HG03565 (cell line): ENCODE measurements around the gene PROKR2.

Experiments
- ATAC-seq: cut with Tn5 transposase; IDR thresholded peaks from one replicate; pipeline ENCODE4 v1.9.1; 2021; ENCODE audit warnings: mild to moderate bottlenecking, moderate library complexity; ENCODE audit not compliant: unreplicated experiment

The PROKR2 gene

DNA sequence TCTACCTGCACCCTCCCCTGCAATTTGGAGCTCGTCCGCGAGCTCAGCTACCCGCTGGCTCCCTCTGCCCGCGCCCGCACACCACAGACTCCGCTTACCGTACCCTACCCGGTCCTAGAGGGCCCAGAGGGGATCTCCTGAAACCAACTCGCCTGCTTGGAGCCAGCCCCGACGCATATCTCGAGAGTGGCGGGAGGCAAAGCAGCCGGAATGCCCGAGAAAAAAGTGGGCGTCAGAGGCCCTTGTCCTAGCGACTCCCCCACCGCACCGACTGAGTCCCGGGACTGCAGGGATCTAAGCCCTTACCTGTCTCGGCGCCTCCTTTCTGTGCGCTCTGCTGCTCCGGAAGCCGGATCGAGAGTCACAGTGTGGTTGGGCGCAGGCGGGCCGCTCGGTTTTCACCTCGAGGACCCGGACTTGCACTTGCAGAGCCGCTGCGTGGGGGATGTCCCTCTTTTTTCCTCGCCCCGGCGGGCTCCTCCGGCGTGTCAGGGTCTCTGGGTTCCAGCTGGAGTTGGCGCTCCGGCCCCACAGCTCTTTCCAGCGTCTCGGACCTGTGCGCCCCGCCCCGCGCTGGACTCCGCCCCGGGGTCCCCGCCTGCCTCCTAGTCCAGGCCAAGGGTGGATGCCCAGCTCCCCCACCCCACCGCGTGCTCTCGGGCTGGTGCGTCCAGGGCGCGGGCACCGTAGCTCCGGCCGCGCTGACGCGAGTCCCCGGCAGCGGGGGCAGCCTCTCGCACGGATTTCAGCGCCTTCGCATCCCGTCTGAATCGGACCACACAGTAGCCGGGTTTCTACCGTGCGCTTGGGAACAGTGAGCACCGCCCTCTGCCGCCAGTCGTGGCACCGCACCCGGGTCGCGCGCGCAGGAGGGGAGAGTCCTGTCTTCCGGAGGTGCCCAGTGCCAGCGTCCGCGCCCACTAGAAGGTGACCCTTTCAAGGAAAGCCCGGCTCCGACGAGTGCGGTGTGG lies at the start of gene PROKR2:
Gene PROKR2 (minus strand): TSS at position 767 of the 971 bp plus-strand sequence. CDS start 2,585 bp downstream, outside the sequence.
- ATAC-seq, result no peak

DNA sequence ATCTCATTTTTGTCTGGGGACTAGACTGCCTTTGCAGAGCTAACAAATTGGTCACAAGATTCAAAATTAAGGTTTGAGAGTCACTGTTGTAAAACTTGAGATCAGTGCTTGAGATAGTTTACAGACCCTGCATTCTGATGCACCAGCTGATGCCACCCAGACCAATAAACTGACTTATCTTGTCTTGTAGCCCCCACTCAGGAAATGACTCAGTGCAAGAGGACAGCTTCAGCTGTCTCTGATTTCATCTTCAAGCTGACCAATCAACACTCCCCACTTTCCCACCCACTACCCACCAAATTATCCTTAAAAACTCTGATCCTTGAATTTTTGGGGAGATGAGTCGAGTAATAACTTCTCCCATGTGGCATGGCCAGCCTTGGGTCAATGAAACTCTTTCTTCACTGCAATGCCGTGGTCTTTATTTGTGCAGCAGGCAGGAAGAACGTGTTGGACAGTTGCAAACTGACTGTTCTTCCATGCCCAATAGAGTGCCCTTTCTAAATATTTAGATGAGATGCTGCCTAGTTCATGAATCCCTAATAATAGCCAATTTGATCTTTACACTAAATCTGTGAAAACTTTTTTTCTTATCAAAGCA lies 48.3 kb upstream of the PROKR2 start:
- no peak for ATAC-seq

DNA sequence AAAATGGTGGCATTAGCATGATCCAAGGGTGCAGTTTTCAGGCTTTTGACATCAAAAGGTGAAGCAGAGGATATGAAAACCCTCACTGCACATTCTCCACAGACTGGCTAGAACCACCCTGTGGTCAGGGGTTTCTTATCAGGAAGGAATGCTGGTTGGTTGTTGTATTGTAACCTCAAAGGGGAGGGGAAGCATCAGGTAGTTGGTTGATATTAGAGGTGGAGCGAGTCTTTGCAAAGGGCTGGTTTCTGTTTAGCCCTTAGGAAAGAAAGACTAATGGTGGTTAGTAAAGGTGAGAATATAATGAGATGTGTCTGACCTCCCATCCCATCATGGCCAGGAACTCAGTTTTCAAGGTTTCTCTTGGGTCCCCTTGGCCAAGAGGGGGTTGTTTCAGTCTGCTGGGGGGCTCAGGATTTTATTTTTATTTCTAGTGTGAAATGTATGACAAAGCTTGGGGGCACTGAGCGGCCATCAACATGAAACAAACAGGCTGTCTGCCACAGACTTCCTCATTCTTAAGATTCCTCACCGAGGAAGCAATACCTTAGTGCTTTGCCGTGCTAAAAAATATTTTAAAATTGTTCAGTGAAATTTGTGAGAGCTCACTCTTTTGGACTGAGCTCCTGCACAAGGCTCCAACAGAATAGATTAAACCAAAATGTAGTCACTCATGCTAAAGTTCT lies 47.5 kb upstream of the PROKR2 start:
- ATAC-seq, result no peak

DNA sequence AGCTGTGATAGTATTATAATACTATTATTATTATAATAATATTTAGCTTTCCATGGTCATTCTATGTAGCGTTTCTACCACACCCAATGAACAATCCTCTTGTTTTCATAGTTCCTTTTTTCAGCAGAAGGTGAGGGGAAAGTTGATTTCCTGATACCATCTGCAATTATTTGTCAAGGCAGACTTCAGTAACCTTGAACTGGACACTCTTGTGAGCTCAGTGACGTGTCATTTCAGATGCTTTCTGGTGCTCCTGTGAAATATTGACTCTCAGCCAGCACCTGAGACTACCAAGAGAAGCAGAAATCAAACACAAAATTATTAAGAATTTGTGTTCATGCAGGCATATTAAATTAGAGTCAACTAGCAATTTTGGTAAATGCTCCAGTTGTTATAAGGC lies 46.0 kb upstream of the PROKR2 start:
- ATAC-seq, result no peak

DNA sequence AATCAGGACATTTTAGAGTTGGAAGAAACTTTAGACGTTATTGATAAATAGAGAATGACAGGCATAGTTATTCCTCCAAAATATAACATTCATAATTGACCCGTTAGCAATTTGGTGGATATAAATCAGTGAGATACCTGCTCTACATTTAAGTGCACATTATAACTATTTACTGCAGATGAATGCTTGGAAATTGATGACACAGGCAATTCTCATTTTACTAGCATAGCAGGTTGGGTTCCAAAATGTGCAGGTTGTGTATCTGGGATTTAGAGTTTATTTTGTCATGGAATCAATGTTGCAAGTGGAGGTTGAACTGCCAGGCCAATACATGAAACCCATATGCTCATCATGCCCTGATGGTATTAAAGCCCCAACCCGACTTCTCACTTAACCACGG lies 44.4 kb upstream of the PROKR2 start:
- ATAC-seq, result no peak

DNA sequence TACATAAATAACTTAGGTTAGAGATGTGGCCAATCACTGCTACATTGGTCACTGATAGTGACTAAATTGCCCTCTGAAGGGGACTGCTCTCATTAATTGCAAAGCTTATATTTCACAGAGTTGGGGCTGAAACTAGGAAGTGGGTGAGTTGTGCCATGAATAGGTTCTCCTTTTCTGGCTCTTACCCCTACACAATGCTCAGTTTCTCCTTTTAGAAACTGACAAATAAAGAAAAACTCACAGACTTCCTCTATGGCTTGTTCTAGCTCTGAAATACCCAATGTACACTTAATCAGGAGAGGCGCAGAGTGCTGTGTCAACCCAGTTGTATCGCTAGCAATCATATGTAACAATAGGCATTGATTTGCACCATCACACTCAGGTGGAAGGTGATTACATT lies 41.2 kb upstream of the PROKR2 start:
- no peak for ATAC-seq

DNA sequence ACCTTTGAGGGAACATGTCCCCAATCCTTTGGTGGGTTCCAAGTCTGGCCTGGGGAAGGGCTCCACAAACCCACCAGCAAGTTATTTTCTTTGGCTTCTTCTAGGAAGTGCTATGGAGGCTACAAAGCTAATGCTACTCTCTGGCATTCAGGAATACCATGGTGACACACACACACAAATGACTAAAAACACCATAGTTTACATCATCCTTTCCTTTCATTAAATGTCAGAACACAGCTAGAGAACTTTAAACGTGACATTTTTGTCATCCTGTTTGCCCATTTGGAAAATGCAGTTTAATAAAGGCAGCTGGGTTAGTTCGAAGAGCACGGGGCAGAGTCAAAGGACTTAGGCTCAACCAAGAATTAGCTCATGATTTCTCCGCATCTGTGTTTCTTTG lies 40.2 kb upstream of the PROKR2 start:
- ATAC-seq, result no peak

DNA sequence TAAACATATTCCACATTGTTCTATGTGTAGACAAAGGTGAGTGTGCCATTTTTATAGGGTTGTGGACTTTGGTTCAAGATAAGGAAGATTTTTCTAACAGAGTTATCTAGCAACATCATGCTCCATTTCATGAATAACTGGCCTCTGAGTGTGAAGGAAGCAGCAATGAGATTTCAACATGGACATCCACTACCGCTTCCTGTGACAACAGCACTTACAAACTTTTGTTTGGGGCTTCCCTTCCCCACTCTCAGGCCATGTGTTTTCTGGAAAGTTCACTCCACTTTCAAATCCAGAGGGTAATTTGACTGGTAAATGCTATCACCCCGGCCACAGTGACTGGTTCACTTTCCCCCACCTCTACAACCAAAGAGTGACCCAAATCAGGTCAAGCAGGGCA lies 38.1 kb upstream of the PROKR2 start:
- ATAC-seq, result no peak

DNA sequence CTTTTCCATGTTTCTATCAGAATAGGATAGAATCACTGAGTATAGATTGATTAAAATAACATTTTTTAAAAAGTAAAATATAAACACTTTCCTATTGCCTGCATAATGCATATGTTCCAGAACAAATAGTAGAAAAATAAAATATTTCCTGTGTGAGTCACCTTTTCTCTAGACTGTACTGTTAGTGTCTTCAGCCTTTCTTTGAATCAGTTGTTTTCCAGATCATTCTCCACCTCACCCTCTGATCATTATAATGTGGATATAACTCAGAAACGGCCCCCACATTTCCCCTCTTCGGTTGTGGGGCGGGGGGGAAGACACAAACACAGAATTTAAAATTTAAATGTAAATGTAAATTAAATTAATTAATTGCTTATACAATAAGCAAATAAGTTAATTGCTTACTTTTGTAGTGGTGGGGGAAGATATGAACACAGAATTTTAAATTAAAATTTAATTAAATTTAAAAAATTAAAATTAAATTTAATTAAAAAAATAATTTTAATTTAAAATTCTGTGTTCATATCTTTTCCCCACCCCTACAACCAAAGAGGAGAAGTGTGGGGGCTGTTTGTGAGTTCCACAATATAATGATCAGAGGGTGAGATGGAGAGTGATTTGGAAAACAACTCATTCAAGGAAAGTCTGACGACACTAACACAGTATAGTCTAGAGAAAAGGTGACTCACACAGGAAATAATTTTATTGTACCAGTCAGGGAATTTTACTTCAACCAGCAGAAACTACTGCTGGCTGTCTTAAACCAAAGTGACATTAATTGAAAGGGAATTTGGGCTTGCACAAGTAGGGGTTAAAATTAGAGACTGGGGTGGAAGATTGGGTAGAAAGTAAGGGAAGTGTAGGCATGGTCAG lies 37.1 kb upstream of the PROKR2 start:
- ATAC-seq, result no peak

DNA sequence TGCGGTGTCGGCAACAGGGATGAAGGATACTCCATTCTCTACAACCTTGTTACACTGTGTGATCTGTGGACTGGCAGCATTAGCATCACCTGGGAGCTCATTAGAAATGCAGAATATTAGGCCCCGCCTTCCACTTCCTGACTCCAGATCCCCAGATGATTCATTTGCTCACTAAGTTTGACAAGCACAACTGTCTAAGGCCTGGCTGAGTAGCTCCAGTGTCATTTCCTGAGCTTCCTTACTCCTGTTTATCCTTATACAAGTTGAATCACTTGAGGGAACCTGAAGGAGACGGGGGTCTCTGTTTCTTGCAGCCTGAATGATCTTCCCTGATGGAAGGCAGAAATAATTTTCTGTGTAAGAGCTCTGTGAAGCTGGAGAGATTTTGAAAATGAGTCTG lies 32.7 kb upstream of the PROKR2 start:
- ATAC-seq, result no peak

DNA sequence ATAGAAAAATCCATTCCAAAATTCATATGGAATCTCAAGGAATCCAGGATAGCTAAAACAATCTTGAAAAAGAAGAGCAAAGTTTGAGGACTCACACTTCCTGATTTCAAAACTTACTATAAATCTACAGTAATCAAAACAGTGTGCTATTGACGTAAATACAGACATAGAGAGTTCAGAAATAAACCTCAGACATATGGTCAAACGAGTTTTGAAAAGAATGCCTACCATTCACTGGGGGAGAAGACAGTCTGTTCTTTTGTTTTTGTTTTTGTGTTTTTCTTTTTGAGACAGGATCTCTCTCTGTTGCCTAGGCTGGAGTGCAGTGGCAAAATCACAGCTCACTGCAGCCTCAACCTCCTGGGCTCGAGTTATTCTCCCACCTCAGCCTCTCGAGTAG lies 25.3 kb upstream of the PROKR2 start:
- ATAC-seq, result no peak

DNA sequence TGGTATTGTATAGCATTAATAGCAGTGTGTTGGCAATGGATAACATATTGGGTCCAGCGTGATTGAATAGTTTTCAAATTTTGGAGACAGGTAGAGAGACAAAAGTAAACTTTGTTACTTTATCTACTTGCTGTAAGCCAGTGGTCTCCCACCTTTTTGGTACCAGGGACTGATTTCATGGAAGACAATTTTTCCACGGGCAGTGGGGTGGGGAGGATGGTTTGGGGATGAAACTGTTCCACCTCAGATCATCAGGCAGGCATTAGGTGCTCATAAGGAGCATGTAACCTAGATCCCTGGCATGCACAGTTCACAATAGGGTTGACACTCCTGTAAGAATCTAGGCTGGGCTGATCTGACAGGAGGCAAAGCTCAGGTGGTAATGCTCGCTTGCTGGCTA lies 14.6 kb upstream of the PROKR2 start:
- ATAC-seq, result no peak

DNA sequence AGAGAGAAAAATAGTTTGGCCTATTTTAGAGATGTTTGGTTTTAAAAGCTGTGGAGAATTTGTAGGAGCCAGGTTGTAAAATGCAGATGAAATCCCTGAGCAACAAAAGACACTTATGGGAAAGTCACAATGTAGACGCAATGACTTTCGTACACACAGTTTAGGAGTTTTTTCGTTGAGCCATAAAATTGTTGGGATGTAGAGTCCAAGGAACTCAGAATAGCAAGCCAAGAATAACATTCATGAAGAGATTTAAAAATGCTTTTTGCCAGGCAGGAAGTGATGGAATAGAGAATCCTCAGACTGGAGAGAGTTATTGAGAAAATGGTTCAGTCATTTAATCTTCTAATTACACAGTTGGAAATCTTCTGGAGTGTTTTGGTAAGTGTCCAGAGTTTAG lies 11.5 kb upstream of the PROKR2 start:
- no peak for ATAC-seq

DNA sequence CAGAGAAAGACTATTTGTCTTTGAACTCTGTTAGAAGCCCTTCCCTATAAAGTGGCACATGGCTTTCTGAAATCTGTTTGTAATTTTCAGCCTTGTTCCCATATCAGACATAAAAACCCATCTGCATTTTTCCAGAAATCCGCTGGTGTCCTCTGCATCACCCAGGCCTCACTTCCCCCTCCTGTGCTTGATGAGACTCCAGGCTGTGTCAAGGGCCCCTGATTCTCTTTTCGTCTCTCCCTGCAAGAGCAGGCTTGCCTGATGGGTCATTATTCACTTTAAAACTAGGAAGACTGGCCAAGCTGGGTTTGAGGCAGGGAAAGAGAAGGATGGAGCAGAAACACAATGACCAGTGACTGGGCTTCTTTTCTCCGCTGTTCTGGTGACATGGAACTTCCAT lies 10.6 kb upstream of the PROKR2 start:
- ATAC-seq, result no peak

DNA sequence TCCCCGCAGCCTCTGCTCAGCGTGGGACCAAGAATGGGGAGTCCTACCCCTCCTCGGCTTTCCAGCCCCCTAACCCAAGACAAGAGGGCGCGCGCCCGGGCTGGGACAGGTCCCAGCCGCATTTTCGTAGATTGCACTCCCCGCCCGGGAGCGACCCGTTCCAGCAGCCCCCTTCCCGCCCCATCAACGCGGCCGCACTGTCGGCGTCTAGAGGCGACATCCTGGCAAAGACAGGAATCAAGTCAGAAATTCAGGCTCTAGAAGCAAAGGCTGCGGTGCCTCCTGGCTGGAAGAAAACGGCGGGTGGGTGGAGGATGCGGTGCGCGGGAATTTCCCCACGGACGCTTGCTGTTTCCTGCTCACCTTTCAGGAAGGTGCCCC lies 957 bp downstream of the PROKR2 start:
- ATAC-seq, result no peak

DNA sequence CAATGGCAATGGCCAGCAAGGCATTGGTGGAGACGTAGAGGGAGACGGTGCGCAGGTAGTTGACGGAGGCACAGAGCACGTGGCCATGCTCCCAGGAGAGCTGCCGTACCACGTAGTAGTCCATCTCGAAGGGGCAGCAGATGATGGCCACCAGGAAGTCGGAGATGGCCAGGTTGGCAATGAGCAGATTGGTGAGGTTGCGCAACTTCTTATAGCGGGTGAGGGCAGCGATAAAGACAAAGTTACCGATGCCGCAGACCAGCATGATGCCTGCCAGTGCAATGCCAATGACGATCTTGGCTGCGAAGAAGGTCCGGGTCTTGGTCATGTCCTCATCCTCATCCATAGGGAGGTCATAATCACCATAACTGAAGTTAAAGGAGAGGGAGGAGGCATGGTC lies 2.8 kb downstream of the PROKR2 start:
- no peak for ATAC-seq

DNA sequence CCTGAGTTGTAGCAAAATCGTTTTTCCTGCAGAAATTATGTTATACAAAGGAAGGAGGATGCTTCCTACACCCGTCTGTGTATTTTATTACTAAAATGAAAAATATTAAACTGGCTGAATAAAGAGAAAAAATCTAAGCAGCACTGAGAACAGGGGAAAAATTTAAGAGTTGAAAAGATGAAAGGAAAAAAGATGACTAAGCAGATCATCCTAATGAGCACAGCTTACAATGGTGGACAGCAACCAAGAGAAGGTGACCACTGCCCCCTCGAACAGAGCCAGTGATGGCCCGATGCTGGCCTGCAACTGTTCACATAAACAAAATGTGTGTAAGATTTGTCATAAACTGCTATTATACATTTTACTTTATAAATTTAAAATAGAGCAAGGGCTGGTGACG lies 4.2 kb downstream of the PROKR2 start:
- no peak for ATAC-seq

DNA sequence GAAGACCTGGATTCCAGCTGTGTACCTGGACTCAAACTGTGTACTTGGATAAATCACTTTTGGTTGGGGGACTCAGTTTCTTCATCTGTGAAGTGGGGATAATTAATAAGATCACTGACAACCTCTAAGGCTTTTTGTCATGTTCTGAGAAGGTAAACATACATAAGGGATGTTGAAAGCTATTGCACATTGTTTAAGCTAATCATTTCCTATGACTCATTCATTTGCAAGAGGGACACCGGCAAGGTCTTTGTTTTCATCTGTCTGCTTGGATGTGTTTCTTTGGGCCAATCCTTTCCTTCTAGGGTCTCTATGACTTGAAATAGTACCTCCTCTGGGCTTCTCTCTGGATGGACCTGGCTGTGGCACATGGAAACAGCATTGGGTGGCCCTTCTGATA lies 6.8 kb downstream of the PROKR2 start:
- no peak for ATAC-seq

DNA sequence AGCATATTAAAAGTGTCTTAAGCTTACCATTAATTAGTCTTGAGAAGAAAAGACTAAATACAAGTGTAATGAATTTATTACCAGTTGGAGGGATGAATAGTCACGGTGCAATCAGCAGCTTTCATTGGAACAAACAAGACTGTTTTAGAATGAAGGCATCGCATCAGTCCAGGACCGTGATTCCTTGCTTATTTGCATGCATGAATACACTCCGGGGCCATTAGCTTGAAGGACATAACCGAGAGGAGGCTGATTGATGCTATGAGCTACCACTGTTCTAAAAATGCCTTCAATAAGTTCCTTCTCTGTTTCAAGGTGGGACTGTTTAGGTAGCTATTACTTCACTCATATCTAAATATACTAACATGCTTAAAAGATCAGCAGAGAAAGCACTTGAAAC lies 17.9 kb downstream of the PROKR2 start:
- no peak for ATAC-seq

DNA sequence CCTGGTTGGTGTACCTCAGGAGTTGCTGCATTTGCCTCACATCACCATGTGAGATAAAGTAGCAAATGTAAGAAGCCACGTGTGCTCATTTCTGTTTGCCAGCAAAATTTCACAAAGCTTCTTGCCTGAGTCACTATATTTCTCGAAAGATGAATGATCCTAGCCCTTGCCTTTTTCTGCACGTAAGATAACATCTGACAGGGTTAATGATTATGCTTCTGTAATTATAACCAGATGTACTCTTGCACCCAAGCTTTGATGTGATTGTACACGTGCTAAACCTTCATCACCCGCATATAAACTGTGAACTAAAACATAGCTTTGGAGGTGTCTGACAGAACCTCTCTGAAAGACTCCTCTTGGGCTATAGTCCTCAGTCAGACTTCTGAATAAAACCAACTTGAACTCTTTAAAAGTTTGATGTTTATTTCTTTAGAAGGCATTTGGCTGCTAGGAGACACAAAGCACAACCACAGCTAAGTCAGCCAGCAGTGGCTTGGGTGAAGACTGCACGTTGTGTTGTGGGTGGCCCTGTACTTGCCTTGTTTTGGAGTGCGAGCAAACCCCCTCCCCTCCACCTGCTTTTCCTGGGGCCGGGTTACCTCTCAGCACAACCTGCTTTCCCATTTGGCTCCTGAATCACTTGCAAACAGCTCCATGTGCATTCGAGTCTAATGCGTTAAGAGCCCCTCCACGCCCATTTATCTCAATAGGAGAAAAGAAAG lies 19.3 kb downstream of the PROKR2 start:
- no peak for ATAC-seq
